H54 (cell line): ENCODE measurements around the gene ZNF382.

ENCODE experiments used
- DNase-seq: peaks from one replicate; pipeline ENCODE4 v3.0.0; 2011; ENCODE audit warnings: low spot score, mixed read lengths; ENCODE audit not compliant: insufficient read length
- FAIRE-seq: peaks from 3 replicates; lab custom pipeline; 2011; peaks lifted over from hg19 to GRCh38; lab: Jason Lieb, UNC
- POLR2A ChIP-seq: IDR thresholded peaks from 2 replicates; pipeline ENCODE4 v1.6.1; 2011; ENCODE audit warnings: low read depth, mild to moderate bottlenecking, low read length

The ZNF382 gene

DNA sequence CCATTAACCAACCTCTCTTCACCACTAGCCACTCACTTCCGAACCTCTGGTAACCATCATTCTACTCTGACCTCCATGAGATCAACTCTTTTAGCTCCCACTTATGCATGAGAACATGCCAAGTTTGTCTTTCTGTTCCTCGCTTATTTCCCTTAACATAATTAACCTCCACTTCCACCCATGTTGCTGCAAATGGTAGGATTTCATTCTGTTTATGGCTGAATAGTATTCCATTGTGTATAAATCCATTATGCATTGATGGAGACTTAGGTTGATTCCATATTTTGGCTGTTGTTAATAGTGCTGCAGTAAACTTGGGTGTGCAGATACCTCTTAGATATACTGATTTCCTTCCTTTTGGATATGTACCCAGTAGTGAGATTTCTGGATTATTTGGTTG, 30.2 kb downstream of the ZNF382 start:
- no peak for FAIRE-seq
- no peak for DNase-seq
- TF ChIP-seq POLR2A = no peak

DNA sequence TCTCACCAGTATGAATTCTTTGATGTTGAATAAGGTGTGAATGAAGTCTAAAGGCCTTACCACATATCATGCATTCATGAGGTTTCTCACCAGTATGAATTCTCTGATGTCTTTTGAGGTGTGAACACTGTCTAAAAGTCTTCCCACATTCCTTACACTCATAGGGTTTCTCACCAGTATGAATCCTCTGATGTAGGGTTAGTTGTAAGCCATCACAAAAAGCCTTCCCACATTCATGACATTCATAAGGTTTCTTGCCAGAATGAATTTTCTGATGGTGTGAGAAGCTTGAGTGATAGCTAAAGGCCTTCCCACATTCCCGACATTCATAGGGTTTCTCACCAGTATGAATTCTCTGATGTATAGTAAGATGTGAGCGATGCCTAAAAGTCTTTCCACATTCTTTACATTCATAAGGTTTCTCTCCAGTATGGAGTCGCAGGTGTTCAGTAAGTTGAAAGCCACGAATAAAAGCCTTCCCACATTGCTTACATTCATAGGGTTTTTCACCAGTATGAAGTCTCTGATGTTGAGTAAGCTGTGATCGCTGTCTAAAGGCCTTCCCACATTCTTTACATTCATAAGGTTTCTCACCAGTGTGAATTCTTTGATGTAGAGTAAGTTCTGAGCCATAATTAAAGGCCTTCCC, 33.9 kb downstream of the ZNF382 start:
- no peak for DNase-seq
- no peak for TF ChIP-seq POLR2A
- FAIRE-seq = peak; percentile 57

GRCh38 chr19:36646746-36647145, 41.6 kb downstream of the ZNF382 start:
- no peak for FAIRE-seq
- no peak for TF ChIP-seq POLR2A
- no peak for DNase-seq

GRCh38 chr19:36652958-36653357, 47.8 kb downstream of the ZNF382 start:
- TF ChIP-seq POLR2A = no peak
- DNase-seq (no peak), FAIRE-seq (no peak)

DNA sequence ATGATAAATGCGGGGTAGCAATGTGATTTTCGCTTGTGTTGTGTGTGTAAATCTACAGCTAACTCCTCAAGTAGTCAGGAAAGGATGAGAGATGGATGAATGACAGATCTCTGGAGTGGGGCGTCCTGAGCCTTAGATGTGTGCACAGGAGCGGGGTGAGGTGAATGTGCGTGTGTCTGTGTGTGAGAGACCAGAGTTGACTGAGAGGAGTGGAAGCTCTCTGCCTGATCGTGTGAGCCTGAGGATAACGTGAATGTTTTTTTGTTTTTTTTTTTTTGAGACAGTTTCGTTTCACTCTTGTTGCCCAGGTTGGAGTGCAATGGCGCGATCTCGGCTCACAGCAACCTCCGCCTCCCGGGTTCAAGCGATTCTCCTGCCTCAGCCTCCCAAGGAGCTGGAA, 60.7 kb downstream of the ZNF382 start:
- DNase-seq = no peak

DNA sequence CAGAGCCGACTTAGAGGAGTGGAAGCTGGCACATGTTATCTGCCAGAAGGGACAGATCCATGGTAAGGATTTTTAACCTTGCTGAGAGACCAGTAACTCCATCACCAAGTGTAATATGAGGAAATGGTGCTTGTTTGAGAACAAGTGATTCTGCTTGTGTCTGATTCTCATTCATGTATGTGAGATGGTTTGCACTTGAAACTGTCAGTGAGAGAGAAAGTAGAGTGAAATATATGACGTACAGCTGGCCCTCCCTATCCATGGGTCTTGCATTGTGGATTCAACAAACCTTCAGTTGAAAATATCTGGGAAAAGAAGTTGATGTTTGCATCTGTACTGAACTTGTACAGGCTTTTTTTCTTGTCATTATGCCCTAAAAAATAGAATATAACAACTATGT, 63.5 kb downstream of the ZNF382 start:
- FAIRE-seq (no peak), DNase-seq (no peak)
- TF ChIP-seq POLR2A = no peak

More for the DNA sequence above, 60.7 kb downstream of the ZNF382 start:
- FAIRE-seq = no peak
- no peak for TF ChIP-seq POLR2A

DNA sequence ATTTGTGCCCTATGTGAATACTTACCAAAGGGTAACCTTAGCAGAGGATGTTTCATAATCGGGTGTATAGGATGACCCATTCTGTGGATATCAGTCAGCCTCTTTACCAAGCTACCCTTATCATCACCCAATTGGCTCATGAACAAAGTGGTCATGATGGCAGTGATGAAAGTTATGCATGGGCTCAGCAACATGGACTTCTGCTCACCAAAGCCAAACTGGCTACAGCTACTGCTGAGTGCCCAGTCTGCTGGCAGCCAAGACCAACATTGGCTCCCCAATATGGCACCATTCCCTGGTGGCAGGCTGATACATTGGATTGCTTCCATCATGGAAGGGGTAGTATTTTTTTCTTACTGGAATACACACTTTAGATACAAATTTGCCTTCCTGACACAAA, 67.3 kb downstream of the ZNF382 start:
- FAIRE-seq (no peak), DNase-seq (no peak)

DNA sequence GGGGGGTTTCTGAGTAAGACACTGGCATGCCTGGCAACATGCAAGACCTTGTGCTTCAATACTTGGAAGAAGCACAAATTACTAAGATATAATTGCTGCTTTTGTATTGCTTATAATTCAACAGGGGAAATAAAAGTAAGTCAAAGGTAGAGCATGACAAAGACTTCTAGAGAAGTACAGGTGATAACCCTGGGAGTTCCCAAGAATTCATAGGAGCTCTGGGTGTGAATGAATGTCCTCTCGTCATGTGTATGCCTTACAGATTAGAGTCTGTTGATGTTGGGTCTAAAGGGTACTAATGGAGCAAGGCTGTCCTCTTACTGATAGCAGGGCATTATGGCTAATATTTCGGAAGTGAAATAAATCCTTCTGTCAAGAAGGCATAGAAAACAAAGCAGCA, 69.1 kb downstream of the ZNF382 start:
- no peak for DNase-seq
- FAIRE-seq = no peak

More for the DNA sequence above, 67.3 kb downstream of the ZNF382 start:
- TF ChIP-seq POLR2A = no peak

GRCh38 chr19:36679455-36679854, 74.3 kb downstream of the ZNF382 start:
- no peak for DNase-seq
- TF ChIP-seq POLR2A = no peak
- no peak for FAIRE-seq

More for the DNA sequence above, 69.1 kb downstream of the ZNF382 start:
- TF ChIP-seq POLR2A = no peak
